WTC11 (cell line): ENCODE results near the gene AKAP10. TPM values are rescaled to one million over a fixed set of nuclear protein-coding genes. Genes with fewer than 3 reads are reported as not detected.
A peak's percentile ranks its signal among the peaks of the same experiment; 100 is the strongest.

Experiments used
- CREB1 ChIP-seq: sonication (generic); formaldehyde crosslinking; IDR thresholded peaks from 2 replicates; pipeline ENCODE4 v1.8.0; 2023; ENCODE audit warnings: mild to moderate bottlenecking, missing genetic modification reagents
- ETV6 ChIP-seq: sonication (generic); formaldehyde crosslinking; IDR thresholded peaks from 2 replicates; pipeline ENCODE4 v1.8.1; 2022; ENCODE audit warnings: mild to moderate bottlenecking, missing genetic modification reagents
- FOXK1 ChIP-seq: sonication (generic); formaldehyde crosslinking; IDR thresholded peaks from 2 replicates; pipeline ENCODE4 v1.8.0; 2022; ENCODE audit warnings: mild to moderate bottlenecking, moderate library complexity, missing genetic modification reagents
- JUN ChIP-seq: sonication (generic); formaldehyde crosslinking; IDR thresholded peaks from 2 replicates; pipeline ENCODE4 v1.8.0; 2023; ENCODE audit warnings: mild to moderate bottlenecking, missing genetic modification reagents
- MXD4 ChIP-seq: fragments of 250-450 bp; sonication (Bioruptor Pico); IDR thresholded peaks from 2 replicates; pipeline ENCODE4 v1.8.0; 2021; ENCODE audit warnings: mild to moderate bottlenecking, moderate library complexity, borderline replicate concordance
- MYBL2 ChIP-seq: sonication (generic); formaldehyde crosslinking; IDR thresholded peaks from 2 replicates; pipeline ENCODE4 v1.8.1; 2023; ENCODE audit warnings: mild to moderate bottlenecking, moderate library complexity, missing genetic modification reagents
- NFATC4 ChIP-seq: fragments of 250-450 bp; sonication (Bioruptor Pico); IDR thresholded peaks from 2 replicates; pipeline ENCODE4 v1.9.0; 2021; ENCODE audit warnings: mild to moderate bottlenecking
- NR2C2 ChIP-seq: sonication (generic); formaldehyde crosslinking; IDR thresholded peaks from 2 replicates; pipeline ENCODE4 v1.8.0; 2022; ENCODE audit warnings: mild to moderate bottlenecking, missing genetic modification reagents
- NR3C1 ChIP-seq: sonication (generic); formaldehyde crosslinking; conservative IDR thresholded peaks from 2 replicates; pipeline ENCODE4 v1.8.1; 2023; ENCODE audit warnings: low read depth, mild to moderate bottlenecking, missing genetic modification reagents
- ZNF138 ChIP-seq: sonication (generic); formaldehyde crosslinking; conservative IDR thresholded peaks from 2 replicates; pipeline ENCODE4 v1.8.1; 2022; ENCODE audit warnings: mild to moderate bottlenecking, moderate library complexity, missing genetic modification reagents
- ZNF416 ChIP-seq: fragments of 250-450 bp; sonication (Bioruptor Pico); IDR thresholded peaks from 2 replicates; pipeline ENCODE4 v1.9.0; 2021; ENCODE audit warnings: mild to moderate bottlenecking, inconsistent platforms
- total RNA-seq: library from RNA; stranded (reverse); gene quantifications from 3 replicates; pipeline ENCODE4 v1.2.3, GENCODE V29; 2021
- TF ChIP-seq, protein P1 (sequence below): sonication (generic); formaldehyde crosslinking; IDR thresholded peaks from 2 replicates; pipeline ENCODE4 v1.8.0; 2023; ENCODE audit warnings: missing genetic modification reagents, mild to moderate bottlenecking, borderline replicate concordance
- TF ChIP-seq, protein P2 (sequence below): sonication (generic); formaldehyde crosslinking; conservative IDR thresholded peaks from 2 replicates; pipeline ENCODE4 v1.8.1; 2022; ENCODE audit warnings: mild to moderate bottlenecking, missing genetic modification reagents
- TF ChIP-seq, protein P3 (sequence below): sonication (generic); formaldehyde crosslinking; IDR thresholded peaks from 2 replicates; pipeline ENCODE4 v1.8.0; 2022; ENCODE audit warnings: mild to moderate bottlenecking, missing genetic modification reagents
- TF ChIP-seq, protein P4 (sequence below): sonication (generic); formaldehyde crosslinking; IDR thresholded peaks from 2 replicates; pipeline ENCODE4 v1.8.1; 2022; ENCODE audit warnings: mild to moderate bottlenecking, moderate library complexity, missing genetic modification reagents
- TF ChIP-seq, protein P5 (sequence below): fragments of 250-450 bp; sonication (Bioruptor Pico); IDR thresholded peaks from 2 replicates; pipeline ENCODE4 v1.9.0; 2021; ENCODE audit warnings: moderate library complexity, mild to moderate bottlenecking, inconsistent platforms, borderline replicate concordance
- TF ChIP-seq, protein P6 (sequence below): sonication (generic); formaldehyde crosslinking; IDR thresholded peaks from 2 replicates; pipeline ENCODE4 v1.8.0; 2022; ENCODE audit warnings: mild to moderate bottlenecking, missing genetic modification reagents
- TF ChIP-seq, protein P7 (sequence below): sonication (generic); formaldehyde crosslinking; IDR thresholded peaks from 2 replicates; pipeline ENCODE4 v1.8.1; 2023; ENCODE audit warnings: mild to moderate bottlenecking, missing genetic modification reagents, moderate library complexity
- TF ChIP-seq, protein P8 (sequence below): sonication (generic); formaldehyde crosslinking; IDR thresholded peaks from 2 replicates; pipeline ENCODE4 v1.8.1; 2023; ENCODE audit warnings: mild to moderate bottlenecking, moderate library complexity, missing genetic modification reagents
- TF ChIP-seq, protein P9 (sequence below): sonication (generic); formaldehyde crosslinking; IDR thresholded peaks from 2 replicates; pipeline ENCODE4 v1.8.1; 2023; ENCODE audit warnings: mild to moderate bottlenecking, missing genetic modification reagents
- TF ChIP-seq, protein P10 (sequence below): sonication (generic); formaldehyde crosslinking; conservative IDR thresholded peaks from 2 replicates; pipeline ENCODE4 v1.8.1; 2023; ENCODE audit warnings: mild to moderate bottlenecking, low read depth, missing genetic modification reagents, moderate library complexity

AKAP10 gene
- total RNA-seq, 1 experiment from 2014 or later = 29.9 TPM

DNA sequence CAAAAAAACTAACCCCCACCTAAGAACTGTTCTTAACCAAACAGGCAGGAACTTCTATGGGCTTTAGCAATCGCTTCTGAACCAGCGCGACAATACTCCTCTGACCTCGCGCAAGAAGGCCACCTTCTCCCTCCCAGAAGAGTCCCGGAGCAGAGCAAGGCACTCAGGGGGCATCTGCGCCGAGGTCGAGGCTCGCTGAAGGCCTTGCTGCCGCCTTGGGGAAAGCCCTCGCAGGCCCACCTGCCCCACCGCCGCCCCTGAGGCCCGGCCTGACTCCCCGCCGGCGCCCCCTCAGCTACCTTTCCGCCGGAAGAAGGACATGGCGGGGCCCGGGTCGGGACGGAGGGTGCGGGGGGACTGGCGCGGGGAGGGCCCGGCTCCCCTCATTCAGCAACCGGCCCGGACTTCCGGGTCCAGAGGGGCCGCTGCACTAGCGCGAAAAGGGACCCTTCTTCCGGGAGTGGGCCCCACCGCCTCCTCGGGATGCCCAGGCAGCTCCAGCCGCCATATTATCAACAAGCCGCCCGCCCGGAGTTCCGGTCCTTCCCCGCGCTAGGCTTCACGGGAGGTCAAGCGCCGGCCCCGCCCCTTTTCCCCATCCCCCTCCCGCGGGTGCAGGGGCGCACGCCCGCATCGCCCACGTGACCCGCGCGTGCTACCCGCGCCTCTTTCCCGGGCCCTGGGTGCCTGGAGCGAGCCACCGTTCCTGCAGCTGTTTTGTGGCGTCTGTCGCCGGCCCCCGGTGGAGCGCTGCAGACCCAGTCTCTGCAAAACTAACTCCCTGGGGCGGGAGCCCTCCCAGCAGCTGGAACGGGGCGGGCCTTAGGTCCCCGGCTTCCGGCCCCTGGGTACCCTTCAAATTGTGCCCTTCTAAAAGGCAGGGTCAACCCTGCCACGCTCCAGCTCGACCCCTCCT lies at the start of gene AKAP10 (continued):
- TF ChIP-seq, protein P1, sequence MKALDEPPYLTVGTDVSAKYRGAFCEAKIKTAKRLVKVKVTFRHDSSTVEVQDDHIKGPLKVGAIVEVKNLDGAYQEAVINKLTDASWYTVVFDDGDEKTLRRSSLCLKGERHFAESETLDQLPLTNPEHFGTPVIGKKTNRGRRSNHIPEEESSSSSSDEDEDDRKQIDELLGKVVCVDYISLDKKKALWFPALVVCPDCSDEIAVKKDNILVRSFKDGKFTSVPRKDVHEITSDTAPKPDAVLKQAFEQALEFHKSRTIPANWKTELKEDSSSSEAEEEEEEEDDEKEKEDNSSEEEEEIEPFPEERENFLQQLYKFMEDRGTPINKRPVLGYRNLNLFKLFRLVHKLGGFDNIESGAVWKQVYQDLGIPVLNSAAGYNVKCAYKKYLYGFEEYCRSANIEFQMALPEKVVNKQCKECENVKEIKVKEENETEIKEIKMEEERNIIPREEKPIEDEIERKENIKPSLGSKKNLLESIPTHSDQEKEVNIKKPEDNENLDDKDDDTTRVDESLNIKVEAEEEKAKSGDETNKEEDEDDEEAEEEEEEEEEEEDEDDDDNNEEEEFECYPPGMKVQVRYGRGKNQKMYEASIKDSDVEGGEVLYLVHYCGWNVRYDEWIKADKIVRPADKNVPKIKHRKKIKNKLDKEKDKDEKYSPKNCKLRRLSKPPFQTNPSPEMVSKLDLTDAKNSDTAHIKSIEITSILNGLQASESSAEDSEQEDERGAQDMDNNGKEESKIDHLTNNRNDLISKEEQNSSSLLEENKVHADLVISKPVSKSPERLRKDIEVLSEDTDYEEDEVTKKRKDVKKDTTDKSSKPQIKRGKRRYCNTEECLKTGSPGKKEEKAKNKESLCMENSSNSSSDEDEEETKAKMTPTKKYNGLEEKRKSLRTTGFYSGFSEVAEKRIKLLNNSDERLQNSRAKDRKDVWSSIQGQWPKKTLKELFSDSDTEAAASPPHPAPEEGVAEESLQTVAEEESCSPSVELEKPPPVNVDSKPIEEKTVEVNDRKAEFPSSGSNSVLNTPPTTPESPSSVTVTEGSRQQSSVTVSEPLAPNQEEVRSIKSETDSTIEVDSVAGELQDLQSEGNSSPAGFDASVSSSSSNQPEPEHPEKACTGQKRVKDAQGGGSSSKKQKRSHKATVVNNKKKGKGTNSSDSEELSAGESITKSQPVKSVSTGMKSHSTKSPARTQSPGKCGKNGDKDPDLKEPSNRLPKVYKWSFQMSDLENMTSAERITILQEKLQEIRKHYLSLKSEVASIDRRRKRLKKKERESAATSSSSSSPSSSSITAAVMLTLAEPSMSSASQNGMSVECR (CRISPR knock-in tag) = 0 out of 2 replicates have a peak, but pooled peaks have one; percentile 58
- TF ChIP-seq NFATC4 (CRISPR knock-in tag) (no peak), CREB1 (no peak), ZNF138 (CRISPR knock-in tag) (peak; percentile 91), NR3C1 (peak; percentile 93), FOXK1 (CRISPR knock-in tag) (peak; percentile 93), NR2C2 (CRISPR knock-in tag) (peak; percentile 65; the same call in 1 of the 2 replicates), ZNF416 (no peak), MYBL2 (peak; percentile 95), ETV6 (peak; percentile 90), MXD4 (CRISPR knock-in tag) (no peak), JUN (no peak)
- TF ChIP-seq, protein P2, sequence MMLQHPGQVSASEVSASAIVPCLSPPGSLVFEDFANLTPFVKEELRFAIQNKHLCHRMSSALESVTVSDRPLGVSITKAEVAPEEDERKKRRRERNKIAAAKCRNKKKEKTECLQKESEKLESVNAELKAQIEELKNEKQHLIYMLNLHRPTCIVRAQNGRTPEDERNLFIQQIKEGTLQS = no peak
- TF ChIP-seq, protein P3, sequence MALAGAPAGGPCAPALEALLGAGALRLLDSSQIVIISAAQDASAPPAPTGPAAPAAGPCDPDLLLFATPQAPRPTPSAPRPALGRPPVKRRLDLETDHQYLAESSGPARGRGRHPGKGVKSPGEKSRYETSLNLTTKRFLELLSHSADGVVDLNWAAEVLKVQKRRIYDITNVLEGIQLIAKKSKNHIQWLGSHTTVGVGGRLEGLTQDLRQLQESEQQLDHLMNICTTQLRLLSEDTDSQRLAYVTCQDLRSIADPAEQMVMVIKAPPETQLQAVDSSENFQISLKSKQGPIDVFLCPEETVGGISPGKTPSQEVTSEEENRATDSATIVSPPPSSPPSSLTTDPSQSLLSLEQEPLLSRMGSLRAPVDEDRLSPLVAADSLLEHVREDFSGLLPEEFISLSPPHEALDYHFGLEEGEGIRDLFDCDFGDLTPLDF (CRISPR knock-in tag) = peak; percentile 68; the same call in 1 of the 2 replicates
- TF ChIP-seq, protein P4, sequence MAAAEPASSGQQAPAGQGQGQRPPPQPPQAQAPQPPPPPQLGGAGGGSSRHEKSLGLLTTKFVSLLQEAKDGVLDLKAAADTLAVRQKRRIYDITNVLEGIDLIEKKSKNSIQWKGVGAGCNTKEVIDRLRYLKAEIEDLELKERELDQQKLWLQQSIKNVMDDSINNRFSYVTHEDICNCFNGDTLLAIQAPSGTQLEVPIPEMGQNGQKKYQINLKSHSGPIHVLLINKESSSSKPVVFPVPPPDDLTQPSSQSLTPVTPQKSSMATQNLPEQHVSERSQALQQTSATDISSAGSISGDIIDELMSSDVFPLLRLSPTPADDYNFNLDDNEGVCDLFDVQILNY (CRISPR knock-in tag) = peak; percentile 95
- TF ChIP-seq, protein P5, sequence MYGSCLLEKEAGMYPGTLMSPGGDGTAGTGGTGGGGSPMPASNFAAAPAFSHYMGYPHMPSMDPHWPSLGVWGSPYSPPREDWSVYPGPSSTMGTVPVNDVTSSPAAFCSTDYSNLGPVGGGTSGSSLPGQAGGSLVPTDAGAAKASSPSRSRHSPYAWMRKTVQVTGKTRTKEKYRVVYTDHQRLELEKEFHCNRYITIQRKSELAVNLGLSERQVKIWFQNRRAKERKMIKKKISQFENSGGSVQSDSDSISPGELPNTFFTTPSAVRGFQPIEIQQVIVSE = no peak
- TF ChIP-seq, protein P6, sequence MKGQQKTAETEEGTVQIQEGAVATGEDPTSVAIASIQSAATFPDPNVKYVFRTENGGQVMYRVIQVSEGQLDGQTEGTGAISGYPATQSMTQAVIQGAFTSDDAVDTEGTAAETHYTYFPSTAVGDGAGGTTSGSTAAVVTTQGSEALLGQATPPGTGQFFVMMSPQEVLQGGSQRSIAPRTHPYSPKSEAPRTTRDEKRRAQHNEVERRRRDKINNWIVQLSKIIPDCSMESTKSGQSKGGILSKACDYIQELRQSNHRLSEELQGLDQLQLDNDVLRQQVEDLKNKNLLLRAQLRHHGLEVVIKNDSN = peak; percentile 97
- TF ChIP-seq, protein P7, sequence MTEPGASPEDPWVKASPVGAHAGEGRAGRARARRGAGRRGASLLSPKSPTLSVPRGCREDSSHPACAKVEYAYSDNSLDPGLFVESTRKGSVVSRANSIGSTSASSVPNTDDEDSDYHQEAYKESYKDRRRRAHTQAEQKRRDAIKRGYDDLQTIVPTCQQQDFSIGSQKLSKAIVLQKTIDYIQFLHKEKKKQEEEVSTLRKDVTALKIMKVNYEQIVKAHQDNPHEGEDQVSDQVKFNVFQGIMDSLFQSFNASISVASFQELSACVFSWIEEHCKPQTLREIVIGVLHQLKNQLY = no peak
- TF ChIP-seq, protein P8, sequence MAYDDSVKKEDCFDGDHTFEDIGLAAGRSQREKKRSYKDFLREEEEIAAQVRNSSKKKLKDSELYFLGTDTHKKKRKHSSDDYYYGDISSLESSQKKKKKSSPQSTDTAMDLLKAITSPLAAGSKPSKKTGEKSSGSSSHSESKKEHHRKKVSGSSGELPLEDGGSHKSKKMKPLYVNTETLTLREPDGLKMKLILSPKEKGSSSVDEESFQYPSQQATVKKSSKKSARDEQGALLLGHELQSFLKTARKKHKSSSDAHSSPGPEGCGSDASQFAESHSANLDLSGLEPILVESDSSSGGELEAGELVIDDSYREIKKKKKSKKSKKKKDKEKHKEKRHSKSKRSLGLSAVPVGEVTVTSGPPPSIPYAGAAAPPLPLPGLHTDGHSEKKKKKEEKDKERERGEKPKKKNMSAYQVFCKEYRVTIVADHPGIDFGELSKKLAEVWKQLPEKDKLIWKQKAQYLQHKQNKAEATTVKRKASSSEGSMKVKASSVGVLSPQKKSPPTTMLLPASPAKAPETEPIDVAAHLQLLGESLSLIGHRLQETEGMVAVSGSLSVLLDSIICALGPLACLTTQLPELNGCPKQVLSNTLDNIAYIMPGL = peak; percentile 52; the same call in 1 of the 2 replicates
- TF ChIP-seq, protein P9, sequence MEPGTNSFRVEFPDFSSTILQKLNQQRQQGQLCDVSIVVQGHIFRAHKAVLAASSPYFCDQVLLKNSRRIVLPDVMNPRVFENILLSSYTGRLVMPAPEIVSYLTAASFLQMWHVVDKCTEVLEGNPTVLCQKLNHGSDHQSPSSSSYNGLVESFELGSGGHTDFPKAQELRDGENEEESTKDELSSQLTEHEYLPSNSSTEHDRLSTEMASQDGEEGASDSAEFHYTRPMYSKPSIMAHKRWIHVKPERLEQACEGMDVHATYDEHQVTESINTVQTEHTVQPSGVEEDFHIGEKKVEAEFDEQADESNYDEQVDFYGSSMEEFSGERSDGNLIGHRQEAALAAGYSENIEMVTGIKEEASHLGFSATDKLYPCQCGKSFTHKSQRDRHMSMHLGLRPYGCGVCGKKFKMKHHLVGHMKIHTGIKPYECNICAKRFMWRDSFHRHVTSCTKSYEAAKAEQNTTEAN (CRISPR knock-in tag) = peak; percentile 84; the same call in 1 of the 2 replicates
- TF ChIP-seq, protein P10, sequence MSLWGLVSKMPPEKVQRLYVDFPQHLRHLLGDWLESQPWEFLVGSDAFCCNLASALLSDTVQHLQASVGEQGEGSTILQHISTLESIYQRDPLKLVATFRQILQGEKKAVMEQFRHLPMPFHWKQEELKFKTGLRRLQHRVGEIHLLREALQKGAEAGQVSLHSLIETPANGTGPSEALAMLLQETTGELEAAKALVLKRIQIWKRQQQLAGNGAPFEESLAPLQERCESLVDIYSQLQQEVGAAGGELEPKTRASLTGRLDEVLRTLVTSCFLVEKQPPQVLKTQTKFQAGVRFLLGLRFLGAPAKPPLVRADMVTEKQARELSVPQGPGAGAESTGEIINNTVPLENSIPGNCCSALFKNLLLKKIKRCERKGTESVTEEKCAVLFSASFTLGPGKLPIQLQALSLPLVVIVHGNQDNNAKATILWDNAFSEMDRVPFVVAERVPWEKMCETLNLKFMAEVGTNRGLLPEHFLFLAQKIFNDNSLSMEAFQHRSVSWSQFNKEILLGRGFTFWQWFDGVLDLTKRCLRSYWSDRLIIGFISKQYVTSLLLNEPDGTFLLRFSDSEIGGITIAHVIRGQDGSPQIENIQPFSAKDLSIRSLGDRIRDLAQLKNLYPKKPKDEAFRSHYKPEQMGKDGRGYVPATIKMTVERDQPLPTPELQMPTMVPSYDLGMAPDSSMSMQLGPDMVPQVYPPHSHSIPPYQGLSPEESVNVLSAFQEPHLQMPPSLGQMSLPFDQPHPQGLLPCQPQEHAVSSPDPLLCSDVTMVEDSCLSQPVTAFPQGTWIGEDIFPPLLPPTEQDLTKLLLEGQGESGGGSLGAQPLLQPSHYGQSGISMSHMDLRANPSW (CRISPR knock-in tag) = 0 out of 2 replicates have a peak, but pooled peaks have one; percentile 5
